Activated CD8-positive, alpha-beta T cell treated with anti-CD3 and anti-CD28 coated beads for 36 hours (primary cell): ENCODE data around the gene CD81. TPM values are rescaled to one million over a fixed set of nuclear protein-coding genes. Genes with fewer than 3 reads are reported as not detected.

ENCODE experiments used
- ATAC-seq: fragments of 200-7000 bp; cut with Tn5 transposase; one replicate; pipeline ENCODE4 v1.10.0; 2021; ENCODE audit warnings: mild to moderate bottlenecking, moderate library complexity
- CTCF ChIA-PET: fragments of 350-600 bp; sonication (Branson Sonifier 250); formaldehyde crosslinking; loops from one replicate; lab custom pipeline; 2021; ENCODE audit warnings: antibody characterized with exemption; lab: Charles Lee
- POLR2A ChIA-PET: fragments of 350-600 bp; sonication (Branson Sonifier 250); formaldehyde crosslinking; loops from one replicate; lab custom pipeline; 2021; ENCODE audit warnings: antibody characterized with exemption; lab: Charles Lee
- DNase-seq: peaks from one replicate; pipeline ENCODE4 v3.0.0-alpha.2; 2020
- H3K27ac Mint-ChIP-seq: one replicate; pipeline ENCODE4 v1.8.0; 2021; ENCODE audit warnings: mild to moderate bottlenecking, mixed read lengths
- H3K27me3 Mint-ChIP-seq: one replicate; pipeline ENCODE4 v1.8.0; 2021; ENCODE audit warnings: mixed read lengths
- H3K36me3 Mint-ChIP-seq: one replicate; pipeline ENCODE4 v1.8.0; 2021; ENCODE audit warnings: low read depth, mixed read lengths
- H3K4me1 Mint-ChIP-seq: one replicate; pipeline ENCODE4 v1.8.0; 2021; ENCODE audit warnings: low read depth, mixed read lengths
- H3K4me3 Mint-ChIP-seq: one replicate; pipeline ENCODE4 v1.8.0; 2021; ENCODE audit warnings: mild to moderate bottlenecking, moderate library complexity, mixed read lengths
- H3K9me3 Mint-ChIP-seq: one replicate; pipeline ENCODE4 v1.8.0; 2021; ENCODE audit warnings: mixed read lengths
- CTCF ChIP-seq: fragments of 200-600 bp; IDR thresholded peaks from one replicate; pipeline ENCODE4 v1.8.0; 2022; ENCODE audit warnings: antibody characterized with exemption, mild to moderate bottlenecking
- intact Hi-C: fragments of 100-400 bp; cut with micrococcal nuclease; formaldehyde crosslinking; loops from one replicate; pipeline ENCODE4 v1.10.0; 2022
- total RNA-seq, 2 experiments: library from RNA; stranded (reverse); gene quantifications; one replicate each; pipeline ENCODE4 v1.2.3, GENCODE V29; 2021

The CD81 gene
- total RNA-seq, 2 experiments from 2014 or later = 133 to 138 TPM

GRCh38 chr11:2342981-2343380 is 34.1 kb upstream of the CD81 start:
- CTCF ChIA-PET = interaction anchor here (1.7 kb wide), 1 partner anchor 78 kb away, joined by 6 read pairs; no protein-coding TSS in a partner anchor
- no peak for ATAC-seq
- H3K27me3 Mint-ChIP-seq = no peaks in the 10 kb centered on the region
- no peak overlapping the region for H3K27ac Mint-ChIP-seq
- H3K36me3 Mint-ChIP-seq = no peaks in the 10 kb centered on the region
- TF ChIP-seq CTCF = no peak
- intact Hi-C loops = no loop called here
- no peaks in the 10 kb centered on the region for H3K4me1 Mint-ChIP-seq
- no peak overlapping the region for H3K4me3 Mint-ChIP-seq
- peaks cover 5% of the 10 kb centered on the region for H3K9me3 Mint-ChIP-seq
- POLR2A ChIA-PET = no interaction called here
- DNase-seq = no peak

DNA sequence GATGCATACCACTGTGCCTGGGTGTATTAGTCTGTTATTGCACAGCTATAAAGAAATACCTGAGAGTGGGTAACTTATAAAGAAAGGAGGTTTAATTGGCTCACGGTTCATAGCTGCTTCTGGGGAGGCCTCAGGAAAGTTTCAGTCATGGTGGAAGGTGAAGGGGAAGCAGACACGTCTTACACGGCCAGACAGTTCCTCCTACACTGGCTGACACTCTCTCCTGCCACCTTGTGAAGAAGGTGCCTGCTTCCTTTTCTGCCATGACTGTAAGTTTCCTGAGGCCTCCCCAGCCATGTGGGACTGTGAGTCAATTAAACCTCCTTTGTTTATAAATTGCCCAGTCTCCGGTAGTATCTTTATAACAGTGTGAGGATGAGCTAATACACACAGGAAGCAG is 33.6 kb upstream of the CD81 start:
- H3K27me3 Mint-ChIP-seq = no peaks in the 10 kb centered on the region
- H3K4me1 Mint-ChIP-seq = no peaks in the 10 kb centered on the region
- H3K4me3 Mint-ChIP-seq = no peak overlapping the region
- ATAC-seq (no peak), DNase-seq (no peak)
- no peak overlapping the region for H3K27ac Mint-ChIP-seq
- TF ChIP-seq CTCF = no peak
- ChIA-PET POLR2A (no interaction called here), CTCF (interaction anchor here (1.7 kb wide), 1 partner anchor 77 kb away, joined by 6 read pairs; no protein-coding TSS in a partner anchor)
- peaks cover 5% of the 10 kb centered on the region for H3K9me3 Mint-ChIP-seq
- intact Hi-C loops = no loop called here
- H3K36me3 Mint-ChIP-seq = no peaks in the 10 kb centered on the region

DNA sequence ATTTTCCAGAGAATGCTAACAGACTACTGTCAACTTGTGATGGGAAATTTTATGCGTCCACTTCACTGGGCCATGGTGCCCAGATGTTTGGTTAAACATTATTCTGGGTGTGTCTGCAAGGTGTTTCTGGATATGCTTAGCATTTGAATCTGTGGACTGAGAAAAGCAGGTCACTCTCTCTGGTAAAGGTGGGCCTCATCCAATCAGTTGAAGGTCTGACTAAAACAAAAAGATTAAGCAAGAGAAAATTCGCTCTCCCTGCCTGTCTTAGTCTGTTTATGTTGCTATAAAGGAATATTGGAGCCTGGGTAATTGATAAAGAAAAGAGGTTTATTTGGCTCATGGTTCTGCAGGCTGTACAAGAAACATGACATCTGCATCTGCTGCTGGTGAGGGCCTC is 32.1 kb upstream of the CD81 start:
- Mint-ChIP-seq H3K9me3 (peaks cover 12% of the 10 kb centered on the region), H3K4me1 (no peaks in the 10 kb centered on the region), H3K27me3 (no peaks in the 10 kb centered on the region), H3K36me3 (no peaks in the 10 kb centered on the region), H3K4me3 (no peak overlapping the region), H3K27ac (no peak overlapping the region)
- POLR2A ChIA-PET = no interaction called here
- ATAC-seq (no peak), DNase-seq (no peak)
- CTCF ChIA-PET = interaction anchor here (1.3 kb wide), 1 partner anchor 75 kb away, joined by 4 read pairs; no protein-coding TSS in a partner anchor
- TF ChIP-seq CTCF = no peak
- intact Hi-C loops = no loop called here

DNA sequence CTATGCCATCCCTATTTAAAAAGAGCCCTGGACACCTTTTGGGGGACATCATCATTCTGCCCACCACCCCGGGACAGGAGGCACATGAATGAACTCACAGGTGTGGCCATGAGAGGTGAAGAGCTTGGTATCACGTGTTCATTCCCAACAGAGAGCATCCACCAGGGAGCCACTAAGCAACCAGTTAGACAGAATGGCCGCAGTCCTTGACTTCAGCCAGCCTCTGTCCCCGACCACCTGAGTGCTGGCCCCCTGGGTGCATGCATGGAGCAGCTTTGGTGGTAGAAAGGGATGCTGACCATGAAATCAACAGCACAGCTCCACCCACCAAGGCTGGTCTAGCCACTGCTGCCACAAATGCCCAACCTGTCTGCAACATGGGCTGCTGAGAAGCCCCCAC is 31.1 kb upstream of the CD81 start:
- Mint-ChIP-seq H3K27me3 (no peaks in the 10 kb centered on the region), H3K9me3 (peaks cover 17% of the 10 kb centered on the region), H3K4me3 (no peak overlapping the region), H3K4me1 (no peaks in the 10 kb centered on the region), H3K27ac (no peak overlapping the region), H3K36me3 (no peaks in the 10 kb centered on the region)
- TF ChIP-seq CTCF = no peak
- ChIA-PET POLR2A (no interaction called here), CTCF (interaction anchor here (1.3 kb wide), 1 partner anchor 74 kb away, joined by 4 read pairs; no protein-coding TSS in a partner anchor)
- ATAC-seq (no peak), DNase-seq (no peak)
- intact Hi-C loops = no loop called here

DNA sequence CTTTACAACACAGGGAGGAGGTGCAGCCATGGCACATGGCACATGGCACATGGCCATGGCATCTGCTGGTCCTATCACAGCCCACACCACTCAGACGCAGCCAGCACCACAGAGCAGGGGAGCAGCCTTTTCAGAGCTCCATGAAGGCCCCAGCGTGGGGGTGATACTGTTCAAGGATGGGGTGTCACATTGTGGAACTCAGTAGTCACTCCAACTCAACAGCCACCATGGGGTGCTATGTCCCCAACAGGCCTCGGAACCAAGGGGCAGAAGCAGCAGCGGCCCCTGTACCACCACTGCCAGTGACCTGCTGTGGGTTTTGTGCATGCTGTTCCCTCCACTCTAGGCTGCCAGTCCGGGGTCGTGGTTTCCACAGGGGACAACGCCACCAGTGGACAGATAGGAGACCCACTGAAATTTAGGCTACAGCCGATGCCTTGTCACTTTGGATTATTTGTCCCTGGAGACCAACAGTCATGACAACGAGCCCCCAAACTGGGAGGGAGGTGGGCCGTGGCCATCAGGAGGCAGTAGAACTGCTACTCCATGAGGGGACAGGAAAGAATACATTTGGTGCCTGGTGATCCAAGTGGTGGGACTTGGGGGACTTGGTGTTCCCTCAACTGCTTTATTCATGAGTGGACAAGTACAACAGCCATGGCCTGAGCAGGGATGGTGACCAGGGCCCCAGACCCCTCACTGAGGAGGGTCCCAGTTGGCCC is 30.4 kb upstream of the CD81 start:
- TF ChIP-seq CTCF = no peak
- Mint-ChIP-seq H3K4me1 (no peaks in the 10 kb centered on the region), H3K27me3 (no peaks in the 10 kb centered on the region), H3K9me3 (peaks cover 17% of the 10 kb centered on the region), H3K4me3 (no peak overlapping the region), H3K36me3 (no peaks in the 10 kb centered on the region), H3K27ac (no peak overlapping the region)
- POLR2A ChIA-PET = no interaction called here
- DNase-seq (no peak), ATAC-seq (no peak)
- CTCF ChIA-PET = no interaction called here
- intact Hi-C loops = no loop called here
